ENCODE results near the gene ZNF714.

GRCh38 chr19:21084343-21084742 lies 2.3 kb downstream of the ZNF714 start:
- TF ChIP-seq CTCF (IDR thresholded peaks at IDR 0.05) (no peak), POLR2A (IDR thresholded peaks at IDR 0.05) (no peak)

All from breast epithelium (tissue), 3 donors.